Heart right ventricle (tissue), 16 donors: ENCODE results near the gene HSD17B2. TPM values are rescaled to one million over a fixed set of nuclear protein-coding genes. Genes with fewer than 3 reads are reported as not detected.

Source experiments
- ATAC-seq, 8 donors: fragments of 200-7000 bp; cut with Tn5 transposase; one replicate each; pipeline ENCODE4 v1.9.1; 2020; ENCODE audit warnings: mild to moderate bottlenecking in 8 of 8, moderate library complexity in 8 of 8, moderate number of reproducible peaks in 1 of 8
- DNase-seq, 2 donors: peaks; one replicate each; pipeline ENCODE4 v3.0.0-alpha.2; 2020
- H3K27ac ChIP-seq, 10 donors: fragments of 200-600 bp; sonication (generic) in 2 of 10; one replicate each; pipeline versions ENCODE4 v1.5.0 to v1.8.0; 2020 to 2022; ENCODE audit warnings: mild to moderate bottlenecking in 3 of 10
- H3K27me3 ChIP-seq, 7 donors: fragments of 200-600 bp; one replicate each; pipeline ENCODE4 v1.8.0; 2021 to 2022; ENCODE audit warnings: mild to moderate bottlenecking in 2 of 7
- H3K36me3 ChIP-seq, 9 donors: fragments of 200-600 bp; sonication (generic) in 1 of 9; one replicate each; pipeline versions ENCODE4 v1.5.0 to v1.8.0; 2020 to 2022; ENCODE audit warnings: mild to moderate bottlenecking in 2 of 9
- H3K4me1 ChIP-seq, 9 donors: fragments of 200-600 bp; sonication (generic) in 1 of 9; one replicate each; pipeline versions ENCODE4 v1.5.0 to v1.8.0; 2020 to 2022; ENCODE audit warnings: mild to moderate bottlenecking in 4 of 9
- H3K4me3 ChIP-seq, 10 donors: fragments of 200-600 bp; sonication (generic) in 2 of 10; one replicate each; pipeline versions ENCODE4 v1.5.0 to v1.8.0; 2020 to 2022; ENCODE audit warnings: mild to moderate bottlenecking in 7 of 10, moderate library complexity in 2 of 10
- H3K9me3 ChIP-seq, 11 donors: fragments of 200-600 bp in 10 of 11; sonication (generic) in 2 of 11; one replicate each; pipeline versions ENCODE4 v1.5.0 to v1.8.0; 2013 to 2022; ENCODE audit warnings: mild to moderate bottlenecking in 2 of 11, control low read depth in 1 of 11, moderate library complexity in 1 of 11
- whole genome bisulfite sequencing, 2 donors: extraction: QIAGEN DNeasy Blood & Tissue Kit; methylation state at CpG; one replicate each; pipeline ENCODE4 v1.1.7; 2013; ENCODE audit warnings: inconsistent platforms in 1 of 2; 5-methylcytosine and 5-hydroxymethylcytosine counted together
- intact Hi-C, 10 donors: fragments of 100-400 bp; cut with DNase I; formaldehyde crosslinking; loops; one replicate each; pipeline versions ENCODE4 v1.11.1 to v1.14.2; 2022
- polyA plus RNA-seq, 2 donors: library from polyadenylated mRNA; stranded (reverse); fragments of 200-250 nt; gene quantifications; one replicate each; pipeline ENCODE4 v1.2.3, GENCODE V29; 2013
- total RNA-seq, 10 donors: library from RNA; stranded (reverse); fragmentation: NEBNext Ultra II Directional in 3 of 10; extraction: Animal tissue kit (Norgen Biotek cat#: 25700) in 3 of 10; gene quantifications; one replicate each; pipeline versions ENCODE4 v1.2.1 to v1.2.4, GENCODE V29; 2021 to 2023
- TF ChIP-seq, protein P1 (sequence below), 9 donors: fragments of 200-600 bp; sonication (generic) in 2 of 9; IDR thresholded peaks; one replicate each; pipeline versions ENCODE4 v1.5.0 to v1.8.0; 2021 to 2022; ENCODE audit warnings: antibody characterized with exemption in 9 of 9, mild to moderate bottlenecking in 5 of 9, moderate library complexity in 1 of 9
- donor health status: Arrhythmogenic right ventricular cardiomyopathy.
- donor health status: ischemic (EF 13 %, LVEDD 7.1; RV severe dilation, severe dysfunction).
- donor health status: healthy with polysubstance abuse.
- donor health status: DM: no; HTN: yes; CAD: no.
- donor health status: DM: no; HTN: no; CAD: no.
- donor health status: ischemic (EF 25% LVEDD 6.9; RV normal size, moderate dysfunction).
- donor health status: ischemic (EF 25% LVEDD 5.7; RV mildly dilated, moderate dysfunction).
- donor health status: healthy.
- donor health status: DM: yes; HTN: yes; CAD: no.
- donor health status: Ischemic cardiomyopathy.
- donor health status: ischemic (EF 35%, LVEDD 5.7; RV mildly dilated, moderate dysfunction).
- donor health status: nonischemic (EF 11% LVEDD 7.7; RV severe dilation, severe dysfunction).
- donor health status: DM: yes; HTN: yes; CAD: no.
- donor health status: PGD.
- donor health status: ischemic (EF 29% LVEDD 5.4; RV normal size, mild dysfunction).
- donor health status: nonischemic (EF 23%, LVEDD 6.1; RV moderate dilation, normal function).

HSD17B2 gene
- total and polyA plus RNA-seq, 12 donors: 0.03 TPM; not detected in 11

DNA sequence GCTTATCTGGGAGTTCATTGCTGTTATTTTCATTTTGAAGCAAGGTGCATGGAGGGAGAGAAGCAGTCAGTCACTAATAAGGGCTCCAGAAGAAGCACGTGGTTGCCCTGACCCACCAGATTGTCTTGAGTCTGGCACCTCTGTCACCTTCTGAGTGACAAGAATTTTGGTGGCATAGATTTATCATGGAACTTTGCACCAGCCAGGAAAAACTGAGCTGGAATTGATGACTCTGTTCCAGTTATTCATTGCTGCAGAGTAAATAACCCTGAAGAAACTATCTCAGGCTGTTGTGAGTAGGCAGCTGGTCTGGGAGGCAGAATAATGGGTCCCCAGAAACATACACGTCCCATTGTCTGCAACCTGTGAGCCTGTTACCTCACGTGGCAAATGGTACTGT is 44.8 kb downstream of the HSD17B2 start:
- Histone ChIP-seq H3K4me3 (no peak overlapping the region), H3K27ac (no peak overlapping the region), H3K27me3 (peaks cover 0 to 10% (median 0%) of the 10 kb centered on the region in 7 donors), H3K9me3 (peaks cover 0 to 47% (median 3%) of the 10 kb centered on the region in 11 donors), H3K36me3 (no peaks in the 10 kb centered on the region), H3K4me1 (no peaks in the 10 kb centered on the region)
- 76 to 80% methylated on average over 3 of the region's 3 CpGs for WGBS, 2 donors
- intact Hi-C loops: no loop called here
- TF ChIP-seq, protein P1, sequence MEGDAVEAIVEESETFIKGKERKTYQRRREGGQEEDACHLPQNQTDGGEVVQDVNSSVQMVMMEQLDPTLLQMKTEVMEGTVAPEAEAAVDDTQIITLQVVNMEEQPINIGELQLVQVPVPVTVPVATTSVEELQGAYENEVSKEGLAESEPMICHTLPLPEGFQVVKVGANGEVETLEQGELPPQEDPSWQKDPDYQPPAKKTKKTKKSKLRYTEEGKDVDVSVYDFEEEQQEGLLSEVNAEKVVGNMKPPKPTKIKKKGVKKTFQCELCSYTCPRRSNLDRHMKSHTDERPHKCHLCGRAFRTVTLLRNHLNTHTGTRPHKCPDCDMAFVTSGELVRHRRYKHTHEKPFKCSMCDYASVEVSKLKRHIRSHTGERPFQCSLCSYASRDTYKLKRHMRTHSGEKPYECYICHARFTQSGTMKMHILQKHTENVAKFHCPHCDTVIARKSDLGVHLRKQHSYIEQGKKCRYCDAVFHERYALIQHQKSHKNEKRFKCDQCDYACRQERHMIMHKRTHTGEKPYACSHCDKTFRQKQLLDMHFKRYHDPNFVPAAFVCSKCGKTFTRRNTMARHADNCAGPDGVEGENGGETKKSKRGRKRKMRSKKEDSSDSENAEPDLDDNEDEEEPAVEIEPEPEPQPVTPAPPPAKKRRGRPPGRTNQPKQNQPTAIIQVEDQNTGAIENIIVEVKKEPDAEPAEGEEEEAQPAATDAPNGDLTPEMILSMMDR (IDR thresholded peaks at IDR 0.05): no peak
- no peak for DNase-seq
- no peak for ATAC-seq

DNA sequence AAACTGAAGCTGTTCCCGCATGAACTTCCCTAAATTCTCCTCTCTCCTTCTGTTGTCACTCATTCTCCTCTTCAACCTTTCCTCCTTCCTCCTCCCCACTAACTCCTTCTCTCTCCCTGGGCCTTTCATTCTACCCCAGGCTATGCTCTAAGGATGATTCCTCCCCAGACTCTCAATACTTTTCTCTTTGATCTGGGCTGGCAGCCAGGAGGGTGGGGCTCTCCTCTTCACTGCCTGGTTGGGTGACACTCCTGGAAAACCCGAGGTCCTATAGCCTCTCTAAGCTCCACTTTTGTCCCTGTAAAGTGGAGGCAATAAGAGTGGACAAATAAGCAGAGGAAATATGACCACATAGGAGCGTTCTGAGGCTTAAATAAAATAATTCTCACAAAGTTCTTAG is 46.2 kb downstream of the HSD17B2 start:
- WGBS, 2 donors: 77 to 81% methylated on average over 3 of the region's 3 CpGs
- Histone ChIP-seq H3K27me3 (peaks cover 0 to 15% (median 0%) of the 10 kb centered on the region in 7 donors), H3K4me1 (no peaks in the 10 kb centered on the region), H3K36me3 (no peaks in the 10 kb centered on the region), H3K4me3 (no peak overlapping the region), H3K9me3 (peaks cover 0 to 38% (median 3%) of the 10 kb centered on the region in 11 donors), H3K27ac (no peak overlapping the region)
- intact Hi-C loops: no loop called here
- no peak for ATAC-seq
- TF ChIP-seq, protein P1 (IDR thresholded peaks at IDR 0.05): no peak
- no peak for DNase-seq

DNA sequence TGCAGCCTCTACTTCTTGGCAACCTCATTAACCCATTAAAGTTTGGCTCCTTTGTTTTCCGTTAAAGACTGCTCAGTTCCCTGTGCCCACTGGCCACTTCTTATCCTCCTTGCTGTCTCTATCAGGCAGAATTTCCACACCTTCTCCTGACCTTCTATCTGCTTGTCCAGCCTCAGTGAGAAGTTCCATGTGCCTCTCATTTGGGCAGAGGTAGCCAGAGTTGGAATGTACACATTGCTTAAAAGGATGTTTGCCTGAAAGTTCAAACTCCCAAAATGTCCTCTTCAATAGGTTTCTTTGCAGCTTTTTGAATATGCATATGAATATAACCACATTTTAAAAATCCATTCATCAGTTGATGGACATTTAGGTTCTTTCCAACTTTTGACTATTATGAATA is 47.0 kb downstream of the HSD17B2 start:
- TF ChIP-seq, protein P1 (IDR thresholded peaks at IDR 0.05): no peak
- peaks cover 0 to 30% (median 3%) of the 10 kb centered on the region in 11 donors for H3K9me3 ChIP-seq
- no peak overlapping the region for H3K27ac ChIP-seq
- H3K36me3 ChIP-seq: no peaks in the 10 kb centered on the region
- no peak for DNase-seq
- 63 to 77% methylated on average over 1 of the region's 1 CpG for WGBS, 2 donors
- H3K4me3 ChIP-seq: no peak overlapping the region
- peaks cover 0 to 15% (median 0%) of the 10 kb centered on the region in 7 donors for H3K27me3 ChIP-seq
- intact Hi-C loops: no loop called here
- no peaks in the 10 kb centered on the region for H3K4me1 ChIP-seq
- no peak for ATAC-seq

DNA sequence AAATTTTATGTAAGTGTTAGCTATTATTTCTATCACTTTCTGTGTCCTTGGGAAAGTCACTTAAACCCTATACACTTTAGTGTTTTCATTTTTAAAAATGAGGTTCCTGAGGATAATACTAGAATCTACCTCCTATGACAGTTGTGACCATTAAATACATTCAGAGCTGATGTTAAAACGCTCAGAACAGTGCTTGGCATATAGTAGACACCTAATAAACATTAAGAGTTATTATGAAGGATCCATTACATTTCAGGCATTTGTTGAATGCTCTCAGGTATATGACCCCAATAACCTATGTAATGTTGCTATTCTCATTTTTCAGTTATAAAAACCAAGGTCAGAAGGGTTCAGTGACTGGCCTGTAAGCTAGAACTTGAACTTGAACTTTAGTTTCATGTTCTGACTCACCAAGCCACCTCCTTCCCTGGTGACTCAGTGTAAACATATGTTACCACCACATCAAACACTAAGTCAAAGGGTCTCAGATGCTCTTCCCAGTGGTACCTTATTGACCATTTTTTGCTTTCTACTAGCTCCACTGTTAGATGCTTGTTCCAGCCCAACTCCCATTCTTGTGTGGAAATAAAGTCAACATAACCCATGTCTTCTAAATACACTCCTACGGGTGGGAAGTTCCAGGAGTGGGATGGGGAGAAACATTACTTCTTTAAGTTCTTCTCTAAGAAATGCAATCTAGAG is 47.6 kb downstream of the HSD17B2 start:
- no peaks in the 10 kb centered on the region for H3K36me3 ChIP-seq
- H3K4me3 ChIP-seq: no peak overlapping the region
- no peaks in the 10 kb centered on the region for H3K4me1 ChIP-seq
- H3K9me3 ChIP-seq: peaks cover 0 to 25% (median 3%) of the 10 kb centered on the region in 11 donors
- H3K27me3 ChIP-seq: peaks cover 0 to 15% (median 0%) of the 10 kb centered on the region in 7 donors
- DNase-seq (no peak), ATAC-seq (no peak)
- intact Hi-C loops: no loop called here
- WGBS, 2 donors: 76 to 93% methylated on average over 2 of the region's 2 CpGs
- TF ChIP-seq, protein P1 (IDR thresholded peaks at IDR 0.05): no peak
- H3K27ac ChIP-seq: no peak overlapping the region
